Ramos (cell line): ENCODE data around the gene MARCHF2.

ENCODE experiments used
- in situ Hi-C: fragments of 300-500 bp; cut with MboI; formaldehyde crosslinking; loops from one replicate; pipeline ENCODE4 v1.14.3; 2022; ENCODE audit warnings: low sequenced_read_pairs; ENCODE audit not compliant: unreplicated experiment

The MARCHF2 gene

DNA sequence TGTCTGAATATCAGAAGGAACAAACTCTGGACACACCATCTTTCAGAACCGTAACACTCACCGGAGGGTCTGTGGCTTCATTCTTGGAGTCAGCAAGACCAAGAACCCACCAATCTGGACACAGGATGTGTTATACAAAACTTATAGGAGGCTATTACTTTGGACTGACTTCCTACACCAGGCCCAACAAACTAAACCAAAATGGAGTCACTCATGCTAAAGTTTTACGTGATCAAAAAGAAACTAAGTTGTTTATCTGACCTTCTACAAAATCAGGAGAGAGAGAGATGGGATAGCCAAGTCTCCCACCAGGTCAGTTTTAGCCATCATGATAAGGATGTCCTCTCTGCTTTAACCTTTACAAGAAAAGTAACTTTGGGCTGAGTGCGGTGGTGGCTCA lies 26.1 kb upstream of the MARCHF2 start:
- in situ Hi-C loops, result no loop called here

DNA sequence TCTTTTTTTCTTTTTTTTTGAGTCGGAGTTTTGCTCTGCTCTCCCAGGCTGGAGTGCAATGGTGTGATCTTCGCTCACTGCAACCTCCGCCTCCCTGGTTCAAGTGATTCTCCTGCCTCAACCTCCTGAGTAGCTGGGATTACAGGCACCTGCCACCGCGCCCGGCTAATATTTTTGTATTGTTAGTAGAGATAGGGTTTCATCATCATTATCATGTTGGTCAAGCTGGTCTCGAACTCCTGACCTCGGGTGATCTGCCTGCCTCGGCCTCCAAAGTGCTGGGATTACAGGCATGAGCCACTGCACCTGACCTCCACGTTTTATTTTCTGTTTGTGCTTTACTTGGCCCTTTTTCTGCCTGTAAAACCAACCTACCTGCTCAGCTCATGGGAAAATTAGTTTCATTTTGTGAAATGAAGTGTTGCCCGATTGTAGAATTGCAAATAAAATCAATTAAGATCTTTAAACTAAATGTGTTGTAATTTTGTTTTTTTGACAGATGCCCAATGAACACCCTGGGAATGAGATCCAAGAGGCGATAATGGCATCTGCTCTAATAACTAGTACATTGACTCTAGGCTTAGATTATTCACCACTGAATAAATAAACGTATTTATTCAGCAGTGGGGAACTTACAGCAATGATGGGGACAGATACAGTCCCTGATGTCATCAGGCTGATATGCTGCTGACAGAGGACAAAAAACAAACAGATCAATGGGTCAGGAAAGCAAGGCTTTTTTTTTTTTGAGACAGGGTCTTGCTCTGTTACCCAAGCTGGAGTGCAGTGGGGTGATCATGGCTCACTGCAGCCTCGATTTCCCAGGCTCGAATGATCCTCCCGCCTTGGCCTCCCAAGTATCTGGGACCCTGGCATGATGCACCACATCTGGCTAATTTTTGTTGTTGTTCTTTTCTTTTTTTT lies 25.2 kb upstream of the MARCHF2 start:
- in situ Hi-C loops, result no loop called here

DNA sequence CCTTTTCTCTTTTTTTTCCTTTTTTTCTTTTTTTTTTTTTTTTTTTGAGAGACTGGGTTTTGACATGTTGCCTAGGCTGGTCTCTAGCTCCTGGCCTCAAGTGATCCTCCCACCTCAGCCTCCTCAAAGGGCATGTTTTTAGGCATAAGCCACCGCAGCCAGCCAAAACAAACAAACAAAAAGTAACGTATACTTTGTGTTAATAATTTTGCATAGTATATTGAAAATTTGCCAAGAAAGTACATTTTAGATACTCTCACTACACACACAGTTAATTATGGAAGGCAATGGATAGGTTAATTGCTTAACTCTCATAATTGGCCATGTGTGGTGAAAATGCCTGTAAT lies 24.5 kb upstream of the MARCHF2 start:
- in situ Hi-C loops, result no loop called here

DNA sequence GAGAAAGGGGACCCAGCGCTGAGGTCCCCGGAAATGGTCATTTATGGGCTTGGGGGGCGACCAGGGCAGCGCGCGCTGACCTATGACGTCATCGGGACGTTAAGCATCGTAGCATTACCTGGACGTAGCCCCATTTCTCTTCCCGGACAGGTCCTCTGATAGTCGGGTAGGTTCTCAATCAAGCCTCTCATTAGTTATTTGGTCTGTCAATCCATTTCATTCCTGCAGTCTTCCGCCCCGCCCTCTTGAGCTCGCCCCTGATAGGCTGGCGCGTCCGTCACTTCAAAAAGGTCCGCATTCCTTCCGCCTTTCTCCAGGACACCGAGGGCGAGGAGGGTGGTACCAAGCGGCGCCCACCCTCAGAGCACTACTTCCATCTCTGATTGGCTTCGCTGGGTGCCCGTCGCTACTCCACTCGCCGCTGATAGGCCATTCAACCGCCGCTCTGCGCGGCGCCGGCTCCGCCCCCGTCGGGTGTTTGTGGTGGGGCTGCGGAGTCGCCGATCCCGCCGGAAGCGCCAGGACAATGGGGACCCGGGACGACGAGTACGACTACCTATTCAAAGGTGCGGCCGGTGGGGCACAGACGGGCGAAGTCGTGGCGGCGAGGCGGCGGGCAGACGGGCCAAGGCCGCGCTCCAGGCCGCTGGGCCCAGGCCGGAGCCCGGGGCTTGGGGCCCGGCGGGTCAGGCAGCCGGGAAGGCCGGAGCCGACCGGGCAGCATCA lies 23.1 kb upstream of the MARCHF2 start, which contains the start of gene RAB11B:
Gene RAB11B, plus strand, starts transcription at position 470 of the 726 bp plus-strand sequence. Its CDS starts 57 bp downstream, at position 527.
- in situ Hi-C loops, result no loop called here

DNA sequence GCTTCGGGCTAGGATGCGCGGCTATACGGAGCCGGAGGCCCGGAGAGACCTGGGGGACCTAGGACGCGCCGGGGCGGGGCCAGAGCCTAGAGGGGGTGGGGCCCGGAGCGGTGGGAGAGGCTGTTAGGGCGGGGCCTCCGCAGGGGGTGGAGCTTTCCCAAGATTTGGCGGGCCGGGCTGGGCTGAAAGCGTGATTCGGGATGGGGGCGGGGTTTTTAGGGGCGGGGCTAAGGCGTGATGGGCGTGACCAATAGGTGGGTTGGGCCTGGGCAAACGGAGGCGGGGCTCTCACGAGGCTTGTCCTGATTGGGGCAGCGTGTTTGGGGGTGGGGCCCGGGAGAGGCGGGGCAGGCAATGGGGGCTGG lies 22.5 kb upstream of the MARCHF2 start:
- in situ Hi-C loops, result no loop called here

DNA sequence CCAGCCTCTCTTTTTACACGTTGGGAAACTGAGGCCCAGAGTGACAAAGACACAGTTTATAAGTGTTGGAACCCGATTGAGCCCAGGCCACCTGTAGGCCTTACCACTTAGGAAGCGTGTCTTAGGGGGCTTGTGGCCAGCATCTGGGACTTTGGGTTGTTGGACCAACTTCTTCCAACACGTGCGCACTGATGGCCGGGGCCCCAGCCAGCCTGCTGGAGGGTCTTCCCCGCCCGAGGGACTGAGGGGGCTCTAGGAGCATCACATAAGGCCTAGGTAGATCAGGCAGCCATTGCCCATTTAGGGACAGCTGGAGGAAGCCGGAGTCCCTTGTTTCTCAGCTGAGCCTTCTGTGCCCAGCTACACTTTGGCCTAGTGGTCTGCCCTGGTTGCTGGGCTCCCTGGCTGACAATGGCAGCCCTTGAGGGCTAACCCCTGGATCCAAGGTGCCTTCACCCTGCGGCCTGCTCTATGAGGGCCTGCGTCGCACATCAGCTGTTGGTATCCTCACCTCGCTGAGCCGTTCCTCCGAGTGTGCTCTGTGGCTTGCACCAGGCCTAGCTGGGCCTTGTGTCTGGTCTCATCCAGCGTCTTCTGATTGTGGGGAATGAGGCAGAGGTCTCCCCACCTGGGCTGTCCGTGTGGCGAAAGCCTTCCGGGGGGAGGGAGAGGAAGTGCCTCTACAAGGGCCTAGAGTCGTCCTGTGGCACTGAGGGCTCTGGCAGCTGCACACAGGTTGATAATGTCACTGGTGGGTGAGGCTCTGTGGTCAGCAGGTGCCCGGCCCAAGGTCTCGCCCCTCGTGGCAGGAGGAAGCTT lies 21.7 kb upstream of the MARCHF2 start:
- in situ Hi-C loops, result no loop called here

DNA sequence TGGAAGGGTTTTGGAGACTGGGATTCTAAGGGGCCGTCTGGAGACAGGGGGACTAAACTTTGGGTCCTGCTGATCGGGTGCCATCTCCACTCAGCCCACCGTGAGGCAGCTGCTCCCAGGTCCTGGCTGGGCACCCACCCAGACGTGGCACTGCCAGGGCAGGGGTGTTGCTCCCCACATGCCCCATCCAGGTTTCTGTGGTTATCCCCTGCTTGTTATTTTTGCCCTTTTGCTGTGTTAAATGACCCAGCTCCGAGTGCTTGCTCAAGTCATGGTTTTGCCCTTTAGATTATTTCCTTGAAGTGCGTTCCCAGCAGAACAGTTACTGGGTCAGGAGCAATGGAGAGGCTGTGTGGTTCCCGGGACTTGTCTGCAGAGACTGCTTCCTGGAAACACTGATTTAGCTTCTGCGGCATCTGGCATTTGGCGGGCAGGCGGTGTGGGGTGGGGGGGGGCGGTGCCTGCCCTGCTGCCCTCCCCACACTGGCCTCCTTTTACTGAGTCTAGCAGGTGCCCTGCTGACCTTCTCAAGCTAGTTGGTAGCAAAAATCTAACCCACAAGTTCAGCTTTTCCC lies 21.0 kb upstream of the MARCHF2 start:
- in situ Hi-C loops, result no loop called here

DNA sequence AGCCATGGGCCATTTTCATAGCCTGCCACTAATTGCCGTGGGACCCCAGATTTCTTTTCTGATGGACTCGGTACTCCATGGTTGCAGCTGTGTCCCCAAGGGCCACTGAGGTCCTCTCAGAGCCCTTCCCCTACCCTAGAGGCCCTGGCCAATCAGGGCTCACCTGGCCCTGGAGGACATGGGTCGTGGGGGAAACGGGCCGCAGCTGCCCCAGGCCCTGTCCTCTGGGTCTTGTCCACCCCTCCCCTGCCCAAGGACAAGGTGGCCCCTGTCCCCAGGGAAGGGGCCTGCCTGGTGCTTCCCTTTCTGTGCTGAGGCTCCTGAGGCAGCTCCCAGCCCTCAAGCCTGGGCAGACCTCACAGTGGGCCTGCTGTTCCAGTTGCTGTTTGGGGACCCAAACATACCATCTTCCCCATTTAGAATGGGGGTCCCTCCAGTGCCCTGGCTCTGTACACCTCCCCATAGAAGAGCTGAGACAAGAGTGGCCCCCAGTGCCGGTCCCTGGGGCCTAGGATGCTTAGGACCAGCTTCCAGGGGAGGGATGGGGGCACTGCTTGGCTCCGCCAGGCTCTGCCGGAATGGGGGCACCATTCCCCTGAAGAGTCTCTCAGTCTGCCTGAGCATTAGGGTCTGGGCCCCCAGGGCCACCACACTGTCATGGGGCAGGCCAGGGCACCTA lies 19.8 kb upstream of the MARCHF2 start:
- in situ Hi-C loops, result no loop called here

DNA sequence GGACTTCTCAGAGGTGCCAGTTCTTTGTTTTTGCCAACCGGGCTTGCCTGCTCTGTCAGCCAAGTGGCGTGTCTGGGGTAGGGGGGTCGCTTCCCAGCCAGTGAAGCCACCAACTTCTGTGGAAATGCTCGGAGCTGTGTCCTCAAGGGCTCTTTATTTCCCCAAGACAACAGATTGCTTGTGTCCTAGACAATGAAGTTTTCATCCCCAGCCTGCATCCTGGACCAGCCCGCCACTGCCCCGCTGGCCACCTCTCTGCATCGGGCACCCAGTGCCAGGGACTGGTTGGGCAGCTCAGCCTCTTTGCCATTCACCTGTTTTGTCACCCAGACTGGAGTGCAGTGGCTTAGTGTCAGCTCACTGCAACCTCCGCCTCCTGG lies 19.2 kb upstream of the MARCHF2 start:
- in situ Hi-C loops, result no loop called here

DNA sequence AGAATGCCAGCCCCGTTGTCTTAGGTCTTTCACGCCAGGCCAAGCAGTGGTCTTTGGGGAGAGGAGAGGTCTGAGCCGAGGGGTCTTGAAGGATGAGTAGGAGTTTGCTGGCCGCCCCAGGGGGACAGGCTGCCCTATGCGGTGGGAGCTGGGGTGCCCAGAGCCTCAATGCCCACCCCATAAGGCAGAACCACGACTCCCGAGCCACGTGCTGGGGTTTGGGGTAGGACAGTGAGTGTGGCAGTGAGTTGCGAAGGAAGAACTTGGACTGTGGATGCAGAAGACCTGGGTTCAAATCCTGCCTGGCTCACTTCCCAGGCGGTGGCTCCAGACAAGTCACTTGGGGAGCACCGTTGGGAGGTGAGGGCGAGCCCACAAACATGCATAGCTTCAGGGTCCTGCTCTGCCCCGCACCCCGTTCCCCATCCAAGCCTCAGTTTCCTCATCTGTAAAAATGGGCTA lies 17.5 kb upstream of the MARCHF2 start:
- in situ Hi-C loops, result no loop called here

DNA sequence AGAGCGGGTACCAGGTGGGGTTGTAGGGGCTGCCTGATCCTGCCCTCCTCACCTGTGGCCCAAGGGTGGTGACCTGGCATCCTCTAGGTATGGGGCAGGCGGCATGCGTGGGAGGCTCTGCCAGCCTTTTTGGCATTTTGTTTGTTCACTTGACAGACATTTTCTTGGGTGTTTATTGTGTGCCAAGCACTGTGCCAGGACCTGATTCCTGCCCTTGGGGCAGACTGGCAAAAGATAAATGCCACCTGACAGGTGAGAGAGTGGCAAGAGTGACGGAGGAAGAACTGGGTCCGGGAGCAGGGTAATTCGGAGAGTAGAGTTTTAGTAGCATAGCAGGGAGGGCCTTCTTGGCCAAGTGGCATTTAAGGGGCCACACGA lies 16.9 kb upstream of the MARCHF2 start:
- in situ Hi-C loops, result no loop called here

DNA sequence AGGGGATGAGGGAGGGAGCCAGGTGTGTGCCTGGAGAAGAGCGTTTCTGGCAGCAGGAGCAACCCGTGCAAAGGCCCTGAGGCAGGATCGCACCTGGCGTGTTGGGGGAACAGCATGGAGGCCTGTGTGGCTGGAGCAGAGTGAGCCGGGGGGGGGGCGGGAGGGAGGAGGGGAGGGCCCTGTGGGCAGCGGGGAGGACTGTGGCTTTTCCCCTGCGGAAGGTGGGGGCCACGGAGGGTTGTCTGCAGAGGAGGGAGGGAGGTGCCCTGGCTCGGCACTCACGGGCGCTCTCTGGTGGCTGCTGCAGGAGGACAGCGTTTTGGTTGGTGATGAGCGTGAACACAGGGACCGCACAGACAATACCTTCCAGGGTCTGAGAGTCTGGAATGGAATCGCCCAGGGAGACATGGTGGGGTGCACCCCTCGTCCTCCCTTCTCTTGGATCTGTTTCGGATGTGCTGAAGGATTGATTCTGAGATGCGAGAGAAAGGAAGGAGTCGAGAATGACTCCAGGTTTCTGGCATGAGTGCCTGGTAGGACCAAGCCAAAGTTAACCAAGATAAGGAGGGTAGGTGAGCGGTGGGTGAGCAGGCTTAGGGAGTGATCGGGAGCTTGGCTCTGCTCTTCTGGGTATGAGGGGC lies 16.4 kb upstream of the MARCHF2 start:
- in situ Hi-C loops, result no loop called here

DNA sequence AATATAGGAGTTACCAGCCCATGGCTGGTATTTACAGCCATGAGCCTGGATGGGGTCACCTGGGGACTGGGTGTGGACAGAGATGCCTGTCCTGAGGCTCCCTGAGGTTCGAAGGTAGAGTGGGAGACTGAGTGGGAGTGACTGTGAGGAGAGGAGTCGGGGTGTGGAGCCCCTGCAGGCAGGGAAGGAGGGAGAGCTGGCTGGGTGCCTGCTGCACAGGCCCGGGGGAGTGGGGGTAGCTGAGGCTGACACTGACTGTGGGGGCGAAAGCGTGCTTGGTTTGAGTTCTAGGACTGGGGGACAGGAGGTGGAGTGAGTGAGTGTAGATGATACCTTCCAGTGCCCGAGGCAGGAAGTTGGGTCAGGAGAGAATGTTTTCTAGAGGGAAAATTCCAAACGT lies 15.8 kb upstream of the MARCHF2 start:
- in situ Hi-C loops, result no loop called here

DNA sequence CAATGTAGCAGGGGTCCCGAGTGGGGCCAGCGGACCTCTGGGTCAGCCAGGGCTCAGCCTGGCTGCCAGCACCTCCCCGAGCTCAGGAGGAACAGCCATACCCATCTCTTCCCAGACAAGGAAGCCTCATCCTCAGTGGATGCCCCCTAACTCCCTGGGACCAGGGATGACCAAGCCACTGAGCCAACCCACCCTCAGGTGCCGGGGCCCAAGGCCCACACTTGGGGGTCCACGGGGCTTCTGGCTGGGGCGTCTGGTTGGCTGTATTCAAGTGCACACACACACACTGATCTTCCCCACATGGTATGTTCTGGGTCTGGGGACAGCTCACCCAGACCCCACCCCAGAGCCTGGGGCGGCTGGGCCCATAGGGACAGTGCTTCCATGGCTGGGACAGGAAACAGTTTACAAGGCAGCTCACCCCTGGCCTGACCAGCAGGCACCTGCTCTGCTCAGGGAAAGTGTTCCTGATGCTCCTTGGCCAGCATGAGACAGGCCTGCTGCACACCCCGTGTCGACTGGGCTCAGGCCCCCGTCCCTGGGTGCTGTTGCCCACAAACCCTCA lies 15.3 kb upstream of the MARCHF2 start:
- in situ Hi-C loops, result no loop called here

DNA sequence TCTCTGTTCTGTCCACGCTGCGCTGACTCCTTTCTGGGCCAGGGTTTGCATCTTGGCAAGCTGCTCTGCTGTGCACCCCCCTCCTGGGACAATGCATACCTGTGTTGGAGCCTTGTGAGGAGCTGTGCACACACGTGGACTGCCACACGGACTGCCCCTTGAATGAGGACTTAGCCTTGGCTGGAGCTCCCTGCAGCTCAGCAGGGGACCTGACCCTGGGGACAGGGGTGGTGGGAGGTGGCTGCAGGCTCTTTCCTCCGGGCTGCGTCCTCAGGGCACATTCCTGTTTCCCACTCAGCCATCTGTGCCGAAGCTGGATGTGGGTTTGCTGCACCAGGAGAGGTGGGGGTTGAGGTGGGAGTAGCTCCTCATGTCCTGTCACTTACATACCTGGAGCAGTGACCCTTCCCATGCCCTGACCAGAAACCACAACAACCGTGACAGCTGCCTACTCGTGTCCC lies 14.8 kb upstream of the MARCHF2 start:
- in situ Hi-C loops, result no loop called here

DNA sequence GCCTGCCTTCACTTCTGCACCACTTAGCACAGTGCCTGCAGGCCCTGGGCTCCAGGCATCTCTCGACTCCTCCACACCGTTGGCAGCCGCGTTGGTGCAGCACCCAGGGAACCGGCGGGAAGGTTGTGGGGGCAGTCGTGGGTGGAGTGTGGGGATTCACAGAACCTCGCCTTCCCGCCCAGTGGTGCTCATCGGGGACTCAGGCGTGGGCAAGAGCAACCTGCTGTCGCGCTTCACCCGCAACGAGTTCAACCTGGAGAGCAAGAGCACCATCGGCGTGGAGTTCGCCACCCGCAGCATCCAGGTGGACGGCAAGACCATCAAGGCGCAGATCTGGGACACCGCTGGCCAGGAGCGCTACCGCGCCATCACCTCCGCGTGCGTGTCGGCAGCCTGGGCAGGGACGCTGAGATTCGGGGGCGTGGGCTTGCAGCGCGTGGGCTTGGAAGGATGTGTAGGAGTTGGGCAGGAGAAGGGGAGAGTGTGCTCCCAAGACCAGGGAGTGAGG lies 13.4 kb upstream of the MARCHF2 start:
- in situ Hi-C loops, result no loop called here

DNA sequence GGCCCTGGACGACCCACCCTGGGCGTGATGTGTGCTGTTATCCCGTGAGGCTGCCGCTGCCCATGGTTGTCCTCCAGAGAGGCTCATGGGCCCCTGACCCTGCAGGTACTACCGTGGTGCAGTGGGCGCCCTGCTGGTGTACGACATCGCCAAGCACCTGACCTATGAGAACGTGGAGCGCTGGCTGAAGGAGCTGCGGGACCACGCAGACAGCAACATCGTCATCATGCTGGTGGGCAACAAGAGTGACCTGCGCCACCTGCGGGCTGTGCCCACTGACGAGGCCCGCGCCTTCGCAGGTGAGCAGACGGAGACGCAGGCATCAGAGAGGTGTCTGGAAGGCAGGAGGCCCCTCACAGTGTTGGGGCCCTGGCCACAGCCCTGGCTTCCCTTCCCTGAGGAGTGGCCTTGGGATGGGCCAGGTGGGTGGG lies 11.1 kb upstream of the MARCHF2 start:
- in situ Hi-C loops, result no loop called here

DNA sequence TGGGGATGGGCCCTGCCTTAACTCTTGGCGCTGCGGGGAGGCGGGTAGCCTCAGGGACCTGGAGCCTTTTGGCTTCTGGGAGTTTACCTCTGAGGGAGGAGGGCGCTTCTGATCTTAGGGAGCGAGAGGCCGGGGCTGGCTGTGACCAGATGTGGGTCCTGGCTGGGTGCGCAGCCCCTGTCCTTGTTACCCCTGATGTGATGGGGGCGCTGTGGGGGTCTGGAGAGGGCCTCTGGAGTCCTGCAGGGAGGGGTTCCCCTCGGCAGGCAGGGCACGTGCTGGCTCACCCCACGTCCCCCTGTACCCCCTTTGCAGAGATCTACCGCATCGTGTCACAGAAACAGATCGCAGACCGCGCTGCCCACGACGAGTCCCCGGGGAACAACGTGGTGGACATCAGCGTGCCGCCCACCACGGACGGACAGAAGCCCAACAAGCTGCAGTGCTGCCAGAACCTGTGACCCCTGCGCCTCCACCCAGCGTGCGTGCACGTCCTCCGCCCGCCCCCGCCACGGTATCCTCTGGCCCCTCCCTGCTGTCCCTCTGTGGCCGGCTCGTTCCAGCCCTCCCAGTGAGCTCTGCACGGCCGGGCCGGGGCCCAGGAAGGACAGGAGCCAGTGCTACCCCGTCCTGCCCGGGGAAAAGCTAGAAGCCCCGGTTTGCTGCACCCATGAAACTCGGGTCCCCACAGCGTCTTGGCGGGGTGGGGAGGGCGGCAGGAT lies 9.8 kb upstream of the MARCHF2 start:
- in situ Hi-C loops, result no loop called here
